Rectal smooth muscle tissue (tissue), 1 donor: Measurements from ENCODE around the gene MAGEB6.
"Not testable (repeated sequence)": the region's sequence is repeated elsewhere in the genome, so short reads cannot be mapped to it uniquely, and the experiment has no call there.

Experiments
- H3K27ac ChIP-seq: one replicate; pipeline ENCODE4 v1.7.0; 2013; ENCODE audit warnings: low read depth, low read length, inconsistent platforms
- H3K27me3 ChIP-seq: one replicate; pipeline ENCODE4 v1.7.0; 2013; ENCODE audit warnings: low read length; ENCODE audit not compliant: control insufficient read depth, insufficient read depth
- H3K36me3 ChIP-seq: one replicate; pipeline ENCODE4 v1.7.0; 2013; ENCODE audit warnings: low read length; ENCODE audit not compliant: control insufficient read depth, insufficient read depth
- H3K4me1 ChIP-seq: one replicate; pipeline ENCODE4 v1.7.0; 2013; ENCODE audit warnings: low read length; ENCODE audit not compliant: control insufficient read depth, insufficient read depth
- H3K4me3 ChIP-seq: one replicate; pipeline ENCODE4 v1.7.0; 2013; ENCODE audit warnings: low read length
- H3K9ac ChIP-seq: one replicate; pipeline ENCODE4 v1.7.0; 2013; ENCODE audit warnings: low read length

Gene MAGEB6

GRCh38 chrX:26192204-26192603 lies at the start of gene MAGEB6:
MAGEB6 (plus strand) TSS chrX:26192440; CDS start chrX:26193847, 1,407 bp downstream.
- H3K4me1 ChIP-seq: no peaks in the 10 kb centered on the region
- H3K27ac ChIP-seq: no peak within 1 kb of the TSS
- H3K36me3 ChIP-seq: no peaks in the 10 kb centered on the region
- no peak within 1 kb of the TSS for H3K9ac ChIP-seq
- no peak within 1 kb of the TSS for H3K4me3 ChIP-seq
- no peaks in the 10 kb centered on the region for H3K27me3 ChIP-seq

- Histone ChIP-seq H3K9ac (no peak overlapping the region), H3K27ac (no peak overlapping the region), H3K36me3 (no peaks in the 10 kb centered on the region), H3K4me1 (no peaks in the 10 kb centered on the region), H3K27me3 (no peaks in the 10 kb centered on the region), H3K4me3 (no peak overlapping the region)
These were observed 46.2 kb upstream of the MAGEB6 start for GRCh38 chrX:26146024-26146423.

- Histone ChIP-seq H3K4me3 (no peak within 1 kb of the TSS), H3K27me3 (no peaks in the 10 kb centered on the region), H3K36me3 (no peaks in the 10 kb centered on the region), H3K4me1 (no peaks in the 10 kb centered on the region), H3K9ac (no peak within 1 kb of the TSS), H3K27ac (no peak within 1 kb of the TSS)
These were observed 31.9 kb upstream of the MAGEB6 start, which contains the start of gene MAGEB6B for GRCh38 chrX:26160301-26160700. MAGEB6B (plus strand) TSS chrX:26160601; CDS start chrX:26160601, 0 bp downstream.

- Histone ChIP-seq H3K27me3 (no peaks in the 10 kb centered on the region), H3K27ac (no peak overlapping the region), H3K4me1 (no peaks in the 10 kb centered on the region), H3K36me3 (no peaks in the 10 kb centered on the region), H3K9ac (no peak overlapping the region), H3K4me3 (no peak overlapping the region)
These were observed 11.3 kb downstream of the MAGEB6 start for GRCh38 chrX:26203561-26203960.

- not testable (repeated sequence) for H3K36me3 ChIP-seq, H3K9ac ChIP-seq, H3K4me3 ChIP-seq, H3K4me1 ChIP-seq, H3K27me3 ChIP-seq, H3K27ac ChIP-seq
These were observed 12.5 kb downstream of the MAGEB6 start for GRCh38 chrX:26204717-26205116.

- Histone ChIP-seq H3K27me3 (no peaks in the 10 kb centered on the region), H3K4me1 (no peaks in the 10 kb centered on the region), H3K36me3 (no peaks in the 10 kb centered on the region), H3K27ac (no peak overlapping the region), H3K9ac (no peak overlapping the region), H3K4me3 (no peak overlapping the region)
These were observed 15.8 kb downstream of the MAGEB6 start for GRCh38 chrX:26208012-26208411.

- Histone ChIP-seq H3K9ac (no peak within 1 kb of the TSS), H3K4me1 (no peaks in the 10 kb centered on the region), H3K27me3 (no peaks in the 10 kb centered on the region), H3K27ac (no peak within 1 kb of the TSS), H3K4me3 (no peak within 1 kb of the TSS), H3K36me3 (no peaks in the 10 kb centered on the region)
These were observed 23.6 kb downstream of the MAGEB6 start, which contains the start of gene MAGEB5 for GRCh38 chrX:26215869-26216268. MAGEB5 (plus strand) TSS chrX:26216169; CDS start chrX:26217302, 1,133 bp downstream.

- no peak overlapping the region for H3K4me3 ChIP-seq
- no peaks in the 10 kb centered on the region for H3K27me3 ChIP-seq
- H3K9ac ChIP-seq: no peak overlapping the region
- no peak overlapping the region for H3K27ac ChIP-seq
- H3K4me1 ChIP-seq: no peaks in the 10 kb centered on the region
- H3K36me3 ChIP-seq: no peaks in the 10 kb centered on the region
These were observed 27.1 kb downstream of the MAGEB6 start for GRCh38 chrX:26219351-26219750.

GRCh38 chrX:26234177-26234576 lies 41.9 kb downstream of the MAGEB6 start:
- Histone ChIP-seq H3K9ac (no peak overlapping the region), H3K4me1 (no peaks in the 10 kb centered on the region), H3K27ac (no peak overlapping the region), H3K36me3 (no peaks in the 10 kb centered on the region), H3K27me3 (no peaks in the 10 kb centered on the region), H3K4me3 (no peak overlapping the region)
